HG03280 (cell line): ENCODE results near the gene PPIP5K1.

ENCODE experiments used
- ATAC-seq: cut with Tn5 transposase; IDR thresholded peaks from one replicate; pipeline ENCODE4 v1.9.1; 2021; ENCODE audit warnings: mild to moderate bottlenecking, moderate library complexity; ENCODE audit not compliant: unreplicated experiment

PPIP5K1 gene

GRCh38 chr15:43519196-43519595, 70.8 kb downstream of the PPIP5K1 start:
- no peak for ATAC-seq

- ATAC-seq, result no peak
Measured at GRCh38 chr15:43518197-43518761, 71.7 kb downstream of the PPIP5K1 start.

DNA sequence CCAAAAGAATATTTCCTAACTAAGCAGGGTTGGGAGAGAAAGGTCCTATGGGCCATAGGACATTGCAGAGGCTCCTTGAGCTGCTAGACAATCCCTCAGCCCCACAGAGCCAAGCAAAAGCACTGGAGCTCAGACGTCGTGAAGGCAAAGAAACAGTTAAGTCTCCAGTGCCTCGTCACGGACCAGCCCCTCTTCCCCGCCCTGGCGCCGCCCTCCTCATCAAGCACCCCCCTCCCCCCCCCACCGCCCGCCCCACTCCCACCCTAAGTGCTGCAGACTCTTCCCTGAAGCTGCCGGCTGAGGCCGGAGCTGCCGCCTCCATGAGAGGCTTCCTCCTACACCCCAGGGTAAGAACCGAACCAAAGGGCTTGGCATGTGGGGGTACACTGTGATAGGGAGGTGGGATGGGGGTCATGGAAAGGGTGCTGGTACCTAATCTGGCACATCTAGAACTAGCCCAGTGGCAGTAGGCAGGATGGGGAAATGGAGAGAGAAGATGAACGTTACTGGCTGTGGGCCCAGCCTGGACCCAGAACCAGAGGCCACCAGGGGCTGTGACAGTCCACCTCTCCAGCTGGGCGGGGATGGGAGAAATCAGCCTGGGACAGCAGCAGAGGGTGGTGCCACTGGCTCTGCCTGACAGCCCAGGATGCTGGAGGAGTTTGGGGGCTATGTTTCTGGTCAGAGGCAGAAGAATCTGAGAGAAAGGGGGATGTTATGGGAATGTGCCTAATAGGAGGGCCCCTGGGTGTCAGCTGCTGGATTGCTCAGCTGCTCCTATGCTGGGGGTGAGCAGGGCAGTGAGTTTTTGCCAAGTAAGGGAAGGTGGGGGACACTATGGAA, 72.4 kb downstream of the PPIP5K1 start, which contains the start of gene MAP1A:
MAP1A (plus strand) TSS at position 255 of the 843 bp plus-strand sequence. CDS start 3,866 bp downstream, outside the sequence.
- no peak for ATAC-seq

GRCh38 chr15:43516801-43517353, 73.1 kb downstream of the PPIP5K1 start:
- no peak for ATAC-seq

- no peak for ATAC-seq
Measured at GRCh38 chr15:43516185-43516584, 73.8 kb downstream of the PPIP5K1 start.

GRCh38 chr15:43515741-43516140, 74.3 kb downstream of the PPIP5K1 start:
- no peak for ATAC-seq

DNA sequence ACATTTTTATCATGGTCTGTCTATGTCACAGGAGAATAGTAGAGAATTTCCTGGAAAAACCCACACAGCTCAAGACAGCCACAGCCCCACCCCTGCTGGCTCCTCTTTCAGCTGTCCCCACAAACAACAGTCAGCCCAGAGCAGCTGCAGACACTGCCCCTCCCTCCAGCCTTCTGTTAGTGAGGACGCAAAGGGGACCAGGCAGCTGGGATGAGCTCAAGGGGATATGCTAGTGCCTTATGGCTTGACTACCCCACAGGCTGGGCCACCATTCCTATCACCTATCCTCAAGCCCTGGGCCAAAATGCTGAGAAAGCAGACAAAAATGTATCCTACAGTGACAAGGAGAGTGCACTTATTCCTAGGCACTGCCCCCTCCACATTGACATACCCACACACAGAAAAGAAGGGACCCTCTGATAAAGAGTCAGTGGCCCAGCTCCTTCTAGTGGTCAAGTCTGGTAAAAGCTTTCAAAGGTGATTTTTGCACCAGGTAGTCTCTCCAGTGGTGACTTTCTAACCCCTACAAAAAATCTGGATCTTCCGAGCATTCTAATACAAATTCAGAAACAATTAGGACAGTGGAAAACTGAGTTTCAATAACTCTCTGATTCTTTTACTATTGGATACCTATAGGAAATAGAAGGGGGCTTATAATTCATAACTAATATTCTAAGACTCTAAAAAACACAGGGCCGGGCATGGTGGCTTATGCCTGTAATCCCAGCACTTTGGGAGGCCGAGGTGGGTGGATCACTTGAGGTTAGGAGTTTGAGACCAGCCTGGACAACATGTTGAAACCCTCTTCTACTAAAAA, 75.6 kb downstream of the PPIP5K1 start:
- no peak for ATAC-seq

GRCh38 chr15:43513550-43513949, 76.5 kb downstream of the PPIP5K1 start:
- ATAC-seq, result no peak

- ATAC-seq, result no peak
Measured at GRCh38 chr15:43511012-43511885, 78.8 kb downstream of the PPIP5K1 start.

DNA sequence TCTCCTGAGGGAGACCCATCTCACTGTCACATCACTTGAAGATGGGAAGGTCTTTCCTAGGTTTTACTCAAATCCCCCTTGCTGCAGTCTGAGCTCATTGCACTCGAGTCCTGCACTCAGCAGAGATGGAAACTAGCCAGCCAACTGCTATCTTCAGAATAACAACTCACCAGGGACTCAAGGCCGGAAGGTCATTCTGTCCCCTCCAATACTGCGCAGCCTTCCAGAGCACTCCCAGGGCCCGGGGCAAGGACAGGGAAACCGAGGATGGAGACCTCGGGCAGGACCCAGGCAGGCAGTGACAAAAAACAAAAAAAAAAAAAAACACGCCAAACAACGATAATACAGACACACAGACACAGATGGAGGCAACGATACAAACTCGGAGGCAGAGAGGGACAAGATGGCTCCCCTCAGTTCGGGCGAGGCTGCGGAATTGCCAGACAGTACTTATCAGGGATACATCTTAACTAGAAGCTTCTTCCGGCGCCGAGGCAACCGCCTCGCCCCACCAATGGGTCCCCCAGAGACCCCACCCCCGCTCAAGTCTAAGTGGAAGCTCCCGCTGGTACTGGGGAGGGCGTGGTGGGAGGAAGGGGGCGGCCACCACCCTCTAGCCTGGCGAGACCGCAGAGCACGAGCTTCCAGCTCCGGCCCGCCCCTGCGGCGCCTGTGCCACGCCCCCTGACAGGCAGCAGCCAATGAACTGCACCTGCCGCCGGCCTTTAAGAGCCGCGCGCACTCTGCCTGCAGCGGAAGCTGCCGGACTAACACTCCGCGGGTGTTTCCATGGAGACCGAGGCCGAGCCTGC, 79.6 kb downstream of the PPIP5K1 start:
- peak; percentile 97 for ATAC-seq

GRCh38 chr15:43509660-43510199, 80.3 kb downstream of the PPIP5K1 start:
- no peak for ATAC-seq

DNA sequence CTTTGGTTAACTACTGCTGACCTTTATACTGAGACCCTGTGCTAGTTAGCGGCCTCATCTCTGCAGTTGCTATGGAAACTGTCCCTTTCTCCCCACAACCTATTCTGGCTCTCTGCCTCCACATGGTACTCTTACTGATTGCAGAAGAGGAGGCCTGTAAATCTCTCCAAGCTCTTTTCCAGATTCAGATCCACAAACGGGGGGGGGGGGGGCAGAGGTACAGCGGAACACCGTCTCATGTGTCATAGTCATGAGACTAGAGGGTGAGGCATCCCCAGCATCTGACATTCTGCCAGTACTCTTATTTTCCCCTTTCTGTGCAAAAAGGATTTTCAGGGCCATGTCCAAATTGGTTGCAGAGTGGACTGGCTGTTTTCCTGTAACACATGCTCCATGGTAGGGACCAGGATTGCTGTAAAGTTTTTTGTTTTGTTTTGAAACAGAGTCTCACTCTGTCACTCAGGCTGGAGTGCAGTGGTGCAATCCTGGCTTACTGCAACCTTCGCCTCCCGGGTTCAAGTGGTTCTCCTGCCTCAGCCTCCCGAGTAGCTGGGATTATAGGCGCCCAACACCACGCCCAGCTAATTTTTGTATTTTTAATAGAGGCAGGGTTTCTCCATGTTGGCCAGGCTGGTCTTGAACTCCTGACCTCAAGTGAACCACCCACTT, 80.9 kb downstream of the PPIP5K1 start:
- ATAC-seq, result no peak

- no peak for ATAC-seq
Measured at GRCh38 chr15:43508421-43508820, 81.6 kb downstream of the PPIP5K1 start.

- ATAC-seq, result no peak
Measured at GRCh38 chr15:43505738-43506137, 84.3 kb downstream of the PPIP5K1 start.

- no peak for ATAC-seq
Measured at GRCh38 chr15:43499635-43500034, 90.4 kb downstream of the PPIP5K1 start.

GRCh38 chr15:43498990-43499389, 91.0 kb downstream of the PPIP5K1 start:
- no peak for ATAC-seq

- no peak for ATAC-seq
Measured at GRCh38 chr15:43493703-43494472, 96.1 kb downstream of the PPIP5K1 start.
